ENCODE measurements around the gene SLC8A3. TPM values are rescaled to one million over a fixed set of nuclear protein-coding genes. Genes with fewer than 3 reads are reported as not detected.

The SLC8A3 gene
- total RNA-seq, 2 experiments from 2014 or later = not detected

- Mint-ChIP-seq H3K9me3 (no peaks in the 10 kb centered on the region), H3K27me3 (peaks cover 10% of the 10 kb centered on the region), H3K36me3 (ENCODE audit: low read depth) (no peaks in the 10 kb centered on the region), H3K27ac (no peak overlapping the region), H3K4me1 (peaks cover 19% of the 10 kb centered on the region), H3K4me3 (no peak overlapping the region)
- no peak for DNase-seq
- ChIA-PET POLR2A (no interaction called here), CTCF (interaction anchor here (2.0 kb wide), 1 partner anchor 8 kb away, joined by 6 read pairs; no protein-coding TSS in a partner anchor)
These were observed 169.1 kb downstream of the SLC8A3 start for GRCh38 chr14:70019695-70020094.

- ChIA-PET CTCF (interaction anchor here (2.0 kb wide), 1 partner anchor 9 kb away, joined by 6 read pairs; no protein-coding TSS in a partner anchor), POLR2A (no interaction called here)
- Mint-ChIP-seq H3K9me3 (no peaks in the 10 kb centered on the region), H3K4me3 (peak overlapping the region; percentile 7), H3K27ac (no peak overlapping the region), H3K27me3 (peaks cover 12% of the 10 kb centered on the region), H3K36me3 (ENCODE audit: low read depth) (no peaks in the 10 kb centered on the region), H3K4me1 (peaks cover 19% of the 10 kb centered on the region)
- peak; percentile 35 for DNase-seq
These were observed 170.0 kb downstream of the SLC8A3 start for GRCh38 chr14:70018713-70019211.

GRCh38 chr14:70018230-70018629 lies 170.5 kb downstream of the SLC8A3 start:
- POLR2A ChIA-PET = no interaction called here
- no peak for DNase-seq
- Mint-ChIP-seq H3K9me3 (no peaks in the 10 kb centered on the region), H3K27me3 (peaks cover 12% of the 10 kb centered on the region), H3K36me3 (ENCODE audit: low read depth) (no peaks in the 10 kb centered on the region), H3K4me3 (no peak overlapping the region), H3K27ac (peak overlapping the region; percentile 46), H3K4me1 (peaks cover 19% of the 10 kb centered on the region)
- CTCF ChIA-PET = interaction anchor here (2.0 kb wide), 1 partner anchor 9 kb away, joined by 6 read pairs; no protein-coding TSS in a partner anchor

DNA sequence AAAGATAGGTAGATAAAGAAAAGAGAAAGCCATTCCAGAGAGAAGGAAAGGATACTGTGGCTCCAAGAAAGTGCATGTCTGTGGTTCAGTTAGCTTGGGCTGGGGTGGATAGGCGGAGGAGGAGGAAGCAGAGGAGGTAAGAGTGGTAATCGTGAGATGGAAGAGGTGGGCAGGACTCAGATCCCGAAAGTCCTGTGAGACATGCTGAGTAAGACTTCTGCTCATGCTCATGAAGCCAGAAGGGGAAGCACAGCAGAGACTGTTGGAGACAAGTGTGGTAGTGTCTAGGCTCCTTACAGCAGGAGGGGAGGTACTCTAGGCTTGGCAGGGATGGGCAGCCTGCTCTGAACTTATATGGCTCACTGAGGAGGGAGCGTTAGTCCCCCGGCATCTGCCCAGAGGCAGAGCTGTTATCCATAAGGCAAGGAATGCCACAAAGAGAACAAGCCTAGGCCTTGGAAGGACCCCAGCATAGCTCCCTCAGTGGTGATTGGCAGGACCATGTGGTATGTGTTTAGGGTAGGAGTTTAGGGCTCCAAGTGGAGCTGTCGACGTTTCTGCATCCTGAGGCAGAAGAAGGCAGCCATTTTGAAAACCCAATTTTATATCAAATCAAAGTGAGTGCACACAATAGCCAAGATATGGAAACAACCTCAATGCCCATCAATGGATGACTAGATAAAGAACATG lies 174.2 kb downstream of the SLC8A3 start:
- H3K27me3 Mint-ChIP-seq = peaks cover 9% of the 10 kb centered on the region
- DNase-seq = no peak
- H3K4me3 Mint-ChIP-seq = no peak overlapping the region
- CTCF ChIA-PET = interaction anchor here (1.2 to 2.3 kb wide), 2 partner anchors 10 to 13 kb away, joined by 3 to 8 read pairs; no protein-coding TSS in a partner anchor
- no peaks in the 10 kb centered on the region for H3K36me3 Mint-ChIP-seq (ENCODE audit: low read depth)
- H3K27ac Mint-ChIP-seq = no peak overlapping the region
- peaks cover 18% of the 10 kb centered on the region for H3K4me1 Mint-ChIP-seq
- H3K9me3 Mint-ChIP-seq = no peaks in the 10 kb centered on the region
- POLR2A ChIA-PET = no interaction called here

DNA sequence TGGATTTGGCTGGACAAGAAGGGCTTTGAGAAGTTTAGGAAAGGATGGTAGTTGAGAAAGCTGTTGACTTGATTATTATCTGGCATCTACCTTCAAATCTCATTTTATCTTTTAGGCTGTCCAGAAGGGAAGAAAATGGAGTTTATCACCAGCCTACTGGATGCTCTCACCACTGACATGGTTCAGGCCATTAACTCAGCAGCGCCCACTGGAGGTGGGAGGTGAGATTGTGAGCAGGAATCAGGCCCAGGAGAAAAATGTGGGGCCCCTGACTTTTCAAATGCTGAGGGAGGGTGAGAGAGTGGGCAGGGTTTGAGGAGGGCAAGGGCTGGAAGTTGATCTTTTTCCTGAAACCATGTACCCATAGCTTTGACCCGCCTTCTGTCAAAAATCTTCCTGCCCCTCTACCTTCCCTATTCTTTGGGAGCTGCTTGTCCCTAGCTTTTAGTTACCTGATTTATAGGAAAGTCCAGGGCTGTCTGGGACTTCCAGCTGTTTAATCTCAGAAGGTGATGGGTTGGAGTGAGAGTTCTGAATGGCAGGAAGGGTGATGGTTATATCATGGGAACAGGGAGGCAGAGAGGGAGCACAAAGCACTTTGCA lies 175.4 kb downstream of the SLC8A3 start:
- no peak overlapping the region for H3K4me3 Mint-ChIP-seq
- H3K4me1 Mint-ChIP-seq = peaks cover 7% of the 10 kb centered on the region
- H3K36me3 Mint-ChIP-seq (ENCODE audit: low read depth) = no peaks in the 10 kb centered on the region
- H3K27ac Mint-ChIP-seq = no peak overlapping the region
- H3K27me3 Mint-ChIP-seq = peaks cover 9% of the 10 kb centered on the region
- H3K9me3 Mint-ChIP-seq = no peaks in the 10 kb centered on the region
- DNase-seq = peak; percentile 46
- ChIA-PET POLR2A (no interaction called here), CTCF (interaction anchor here (0.9 to 2.3 kb wide), 3 partner anchors 11 to 57 kb away, joined by 3 to 8 read pairs (median 3); no protein-coding TSS in a partner anchor)

DNA sequence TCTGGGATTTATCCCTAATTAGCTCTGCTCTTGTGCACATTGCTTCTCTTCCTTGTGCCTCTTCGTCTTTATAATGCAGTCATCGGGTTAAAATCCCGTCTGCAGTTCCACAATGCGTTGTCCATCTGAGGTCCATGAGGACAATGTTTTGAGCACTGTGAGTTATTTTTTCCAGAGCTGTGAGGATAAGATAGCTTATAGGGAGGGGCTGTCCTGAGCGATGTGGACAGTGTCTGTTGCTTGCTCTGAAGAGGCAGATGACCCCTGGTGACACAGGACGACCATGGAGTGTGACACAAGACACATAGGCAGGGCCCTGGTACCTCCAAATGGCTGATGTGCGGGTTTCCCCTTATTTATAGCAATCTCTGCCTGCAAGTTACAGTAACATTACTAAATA lies 177.0 kb downstream of the SLC8A3 start:
- CTCF ChIA-PET = interaction anchor here (0.6 to 1.3 kb wide), 3 partner anchors 15 to 67 kb away, joined by 3 read pairs; no protein-coding TSS in a partner anchor
- POLR2A ChIA-PET = no interaction called here

GRCh38 chr14:70011098-70011497 lies 177.7 kb downstream of the SLC8A3 start:
- H3K27me3 Mint-ChIP-seq = peaks cover 5% of the 10 kb centered on the region
- DNase-seq = no peak
- H3K36me3 Mint-ChIP-seq (ENCODE audit: low read depth) = no peaks in the 10 kb centered on the region
- H3K9me3 Mint-ChIP-seq = no peaks in the 10 kb centered on the region
- H3K4me3 Mint-ChIP-seq = no peak overlapping the region
- no peak overlapping the region for H3K27ac Mint-ChIP-seq
- H3K4me1 Mint-ChIP-seq = peaks cover 4% of the 10 kb centered on the region
- ChIA-PET CTCF (interaction anchor here (0.9 kb wide), 1 partner anchor 17 kb away, joined by 3 read pairs; no protein-coding TSS in a partner anchor), POLR2A (no interaction called here)

More for the DNA sequence above, 177.0 kb downstream of the SLC8A3 start:
- DNase-seq = no peak
- Mint-ChIP-seq H3K9me3 (no peaks in the 10 kb centered on the region), H3K4me3 (no peak overlapping the region), H3K27me3 (peaks cover 8% of the 10 kb centered on the region), H3K27ac (no peak overlapping the region), H3K4me1 (peaks cover 4% of the 10 kb centered on the region), H3K36me3 (ENCODE audit: low read depth) (no peaks in the 10 kb centered on the region)

GRCh38 chr14:70009961-70010360 lies 178.8 kb downstream of the SLC8A3 start:
- Mint-ChIP-seq H3K4me3 (no peak overlapping the region), H3K4me1 (peaks cover 4% of the 10 kb centered on the region), H3K9me3 (no peaks in the 10 kb centered on the region), H3K36me3 (ENCODE audit: low read depth) (no peaks in the 10 kb centered on the region), H3K27me3 (peaks cover 2% of the 10 kb centered on the region), H3K27ac (no peak overlapping the region)
- no peak for DNase-seq
- POLR2A ChIA-PET = no interaction called here
- CTCF ChIA-PET = no interaction called here

GRCh38 chr14:70008284-70009262 lies 180.2 kb downstream of the SLC8A3 start:
- ChIA-PET POLR2A (no interaction called here), CTCF (no interaction called here)
- no peak for DNase-seq
- no peaks in the 10 kb centered on the region for H3K9me3 Mint-ChIP-seq
- H3K4me3 Mint-ChIP-seq = no peak overlapping the region
- H3K27ac Mint-ChIP-seq = no peak overlapping the region
- H3K4me1 Mint-ChIP-seq = peaks cover 4% of the 10 kb centered on the region
- peaks cover 4% of the 10 kb centered on the region for H3K27me3 Mint-ChIP-seq
- H3K36me3 Mint-ChIP-seq (ENCODE audit: low read depth) = no peaks in the 10 kb centered on the region

DNA sequence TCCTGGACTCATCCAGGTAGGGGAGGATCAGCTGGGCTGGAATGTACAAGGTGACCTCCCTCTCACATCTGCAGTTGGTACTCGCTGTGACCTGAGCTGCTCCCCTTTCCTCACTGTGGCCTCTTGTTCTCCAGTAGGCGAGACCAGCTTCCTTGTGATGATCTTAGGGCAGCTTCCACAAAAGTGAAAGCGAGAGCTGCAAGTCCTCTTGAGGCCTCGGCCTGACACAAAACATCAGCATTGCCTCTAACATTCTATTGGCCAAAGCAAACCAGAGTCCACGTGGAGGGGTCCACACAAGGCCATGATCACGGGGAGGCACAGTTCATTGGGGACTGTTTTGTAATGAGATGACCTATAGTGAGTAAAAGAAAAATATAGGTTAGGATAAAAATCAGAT lies 182.1 kb downstream of the SLC8A3 start:
- DNase-seq = no peak
- H3K4me1 Mint-ChIP-seq = peaks cover 4% of the 10 kb centered on the region
- H3K4me3 Mint-ChIP-seq = no peak overlapping the region
- H3K9me3 Mint-ChIP-seq = no peaks in the 10 kb centered on the region
- H3K27ac Mint-ChIP-seq = no peak overlapping the region
- ChIA-PET CTCF (interaction anchor here (0.6 to 1.8 kb wide), 2 partner anchors 21 to 353 kb away, joined by 3 to 5 read pairs; no protein-coding TSS in a partner anchor), POLR2A (no interaction called here)
- H3K36me3 Mint-ChIP-seq (ENCODE audit: low read depth) = no peaks in the 10 kb centered on the region
- peaks cover 9% of the 10 kb centered on the region for H3K27me3 Mint-ChIP-seq

GRCh38 chr14:70005281-70005805 lies 183.4 kb downstream of the SLC8A3 start:
- H3K4me3 Mint-ChIP-seq = no peak overlapping the region
- peaks cover 4% of the 10 kb centered on the region for H3K4me1 Mint-ChIP-seq
- H3K27ac Mint-ChIP-seq = no peak overlapping the region
- ChIA-PET POLR2A (no interaction called here), CTCF (no interaction called here)
- DNase-seq = no peak
- H3K9me3 Mint-ChIP-seq = no peaks in the 10 kb centered on the region
- no peaks in the 10 kb centered on the region for H3K36me3 Mint-ChIP-seq (ENCODE audit: low read depth)
- peaks cover 9% of the 10 kb centered on the region for H3K27me3 Mint-ChIP-seq

- H3K27ac Mint-ChIP-seq = no peak overlapping the region
- H3K4me3 Mint-ChIP-seq = no peak overlapping the region
These were observed 184.0 kb downstream of the SLC8A3 start for GRCh38 chr14:70004791-70005190.

More at GRCh38 chr14:70004791-70005190, 184.0 kb downstream of the SLC8A3 start:
- Mint-ChIP-seq H3K36me3 (ENCODE audit: low read depth) (no peaks in the 10 kb centered on the region), H3K9me3 (no peaks in the 10 kb centered on the region), H3K4me1 (peaks cover 4% of the 10 kb centered on the region), H3K27me3 (peaks cover 9% of the 10 kb centered on the region)
- ChIA-PET POLR2A (no interaction called here), CTCF (no interaction called here)
- no peak for DNase-seq

Data from activated CD4-positive, alpha-beta T cell treated with anti-CD3 and anti-CD28 coated beads, Interleukin-2, amount 10 ng/mL, durations not matched to agents 7 days and 5 days (primary cell).